K562 (cell line): ENCODE results near the gene RAD50. TPM values are rescaled to one million over a fixed set of nuclear protein-coding genes. Genes with fewer than 3 reads are reported as not detected.

ENCODE experiments used
- CCNT2 ChIP-seq: IDR thresholded peaks from 2 replicates; pipeline ENCODE4 v1.6.1; 2011; ENCODE audit warnings: borderline replicate concordance, low read depth, mild to moderate bottlenecking, moderate library complexity, mixed read lengths, low read length; ENCODE audit not compliant: insufficient read length; ENCODE audit errors: extremely low read depth
- FOXM1 ChIP-seq, 2 experiments: fragments of 450-650 bp in 1 of 2; sonication (generic) in 1 of 2; formaldehyde crosslinking in 1 of 2; IDR thresholded peaks; 2 replicates each; pipeline versions ENCODE4 v1.6.1 to v1.9.0; 2017 to 2022; ENCODE audit warnings: low read depth in 2 of 2, mild to moderate bottlenecking in 2 of 2, missing genetic modification reagents in 1 of 2, moderate library complexity in 1 of 2
- POLR2G ChIP-seq: fragments of 200-400 bp; formaldehyde crosslinking; IDR thresholded peaks from 2 replicates; pipeline ENCODE4 v1.6.1; 2017; ENCODE audit warnings: low read depth, mild to moderate bottlenecking, antibody characterized with exemption, low read length, moderate library complexity
- polyA plus RNA-seq, 8 experiments: library from polyadenylated mRNA; depleted of rRNA in 4 of 8; stranded (reverse) in 5 of 8; unstranded in 3 of 8; fragments of >200 nt; fragmentation: Nextera tagmentation in 2 of 8; fragmentation: Illumina TruSeq in 1 of 8; extraction: Ambion mirVana in 2 of 8; extraction: Trizol in 1 of 8; gene quantifications; 2 replicates each; pipeline versions ENCODE4 v1.2.1 to v1.2.3, GENCODE V29; 2011 to 2014; ENCODE audit warnings: inconsistent platforms in 1 of 8, missing spikeins in 1 of 8
- total RNA-seq, 7 experiments: library from RNA; depleted of rRNA in 6 of 7; stranded (reverse); fragments of >200 nt in 6 of 7; fragmentation: Illumina TruSeq in 2 of 7; extraction: Trizol in 2 of 7; gene quantifications; 2 replicates each; pipeline versions ENCODE4 v1.2.1 to v1.2.3, GENCODE V29; 2011 to 2021; ENCODE audit warnings: low replicate concordance in 1 of 7
- TF ChIP-seq, protein P1 (sequence below): fragments of 150-350 bp; IDR thresholded peaks from 2 replicates; pipeline ENCODE4 v1.6.1; 2014; ENCODE audit warnings: low read depth, mild to moderate bottlenecking, low read length, borderline replicate concordance
- TF ChIP-seq, protein P2 (sequence below), 2 experiments: fragments of 450-650 bp in 1 of 2; sonication (generic) in 1 of 2; formaldehyde crosslinking; conservative IDR thresholded peaks; 2 replicates each; pipeline versions ENCODE4 v1.4.0 to v1.8.1; 2020 to 2022; ENCODE audit warnings: mild to moderate bottlenecking in 1 of 2, missing genetic modification reagents in 1 of 2
- TF ChIP-seq, protein P3 (sequence below): fragments of 200-800 bp; sonication (Bioruptor generic); IDR thresholded peaks from 2 replicates; pipeline ENCODE4 v1.6.1; 2017; ENCODE audit warnings: missing genetic modification characterization, missing compliant biosample characterization
- TF ChIP-seq, protein P4 (sequence below): sonication (generic); formaldehyde crosslinking; IDR thresholded peaks from 2 replicates; pipeline ENCODE4 v1.8.1; 2023; ENCODE audit warnings: mild to moderate bottlenecking, missing genetic modification reagents
- TF ChIP-seq, protein P5 (sequence below), 2 experiments: fragments of 450-650 bp; formaldehyde crosslinking in 1 of 2; IDR thresholded peaks; 2 replicates each; pipeline versions ENCODE4 v1.4.0 to v1.6.1; 2014 to 2020; ENCODE audit warnings: mild to moderate bottlenecking in 2 of 2, borderline replicate concordance in 1 of 2, low read depth in 1 of 2

Gene RAD50
- total and polyA plus RNA-seq, 9 of the 15 experiments (the other 6 are each of a cell fraction or from before 2014, with no cell fraction given): 15.3 to 74.2 (median 44.1) TPM

DNA sequence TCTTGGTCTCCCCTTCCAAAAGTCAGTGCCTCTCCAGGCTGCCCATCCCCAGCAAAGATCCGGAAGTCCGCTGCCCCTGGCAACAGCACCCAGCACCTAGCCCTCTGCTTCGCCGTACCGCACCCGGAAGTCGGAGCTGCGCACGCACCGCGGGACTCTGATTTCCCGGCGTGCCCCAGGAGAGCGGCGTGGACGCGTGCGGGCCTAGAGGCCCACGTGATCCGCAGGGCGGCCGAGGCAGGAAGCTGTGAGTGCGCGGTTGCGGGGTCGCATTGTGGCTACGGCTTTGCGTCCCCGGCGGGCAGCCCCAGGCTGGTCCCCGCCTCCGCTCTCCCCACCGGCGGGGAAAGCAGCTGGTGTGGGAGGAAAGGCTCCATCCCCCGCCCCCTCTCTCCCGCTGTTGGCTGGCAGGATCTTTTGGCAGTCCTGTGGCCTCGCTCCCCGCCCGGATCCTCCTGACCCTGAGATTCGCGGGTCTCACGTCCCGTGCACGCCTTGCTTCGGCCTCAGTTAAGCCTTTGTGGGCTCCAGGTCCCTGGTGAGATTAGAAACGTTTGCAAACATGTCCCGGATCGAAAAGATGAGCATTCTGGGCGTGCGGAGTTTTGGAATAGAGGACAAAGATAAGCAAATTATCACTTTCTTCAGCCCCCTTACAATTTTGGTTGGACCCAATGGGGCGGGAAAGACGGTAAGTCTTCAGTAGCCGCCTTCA, at the start of gene RAD50 (continued):
- TF ChIP-seq, protein P1, sequence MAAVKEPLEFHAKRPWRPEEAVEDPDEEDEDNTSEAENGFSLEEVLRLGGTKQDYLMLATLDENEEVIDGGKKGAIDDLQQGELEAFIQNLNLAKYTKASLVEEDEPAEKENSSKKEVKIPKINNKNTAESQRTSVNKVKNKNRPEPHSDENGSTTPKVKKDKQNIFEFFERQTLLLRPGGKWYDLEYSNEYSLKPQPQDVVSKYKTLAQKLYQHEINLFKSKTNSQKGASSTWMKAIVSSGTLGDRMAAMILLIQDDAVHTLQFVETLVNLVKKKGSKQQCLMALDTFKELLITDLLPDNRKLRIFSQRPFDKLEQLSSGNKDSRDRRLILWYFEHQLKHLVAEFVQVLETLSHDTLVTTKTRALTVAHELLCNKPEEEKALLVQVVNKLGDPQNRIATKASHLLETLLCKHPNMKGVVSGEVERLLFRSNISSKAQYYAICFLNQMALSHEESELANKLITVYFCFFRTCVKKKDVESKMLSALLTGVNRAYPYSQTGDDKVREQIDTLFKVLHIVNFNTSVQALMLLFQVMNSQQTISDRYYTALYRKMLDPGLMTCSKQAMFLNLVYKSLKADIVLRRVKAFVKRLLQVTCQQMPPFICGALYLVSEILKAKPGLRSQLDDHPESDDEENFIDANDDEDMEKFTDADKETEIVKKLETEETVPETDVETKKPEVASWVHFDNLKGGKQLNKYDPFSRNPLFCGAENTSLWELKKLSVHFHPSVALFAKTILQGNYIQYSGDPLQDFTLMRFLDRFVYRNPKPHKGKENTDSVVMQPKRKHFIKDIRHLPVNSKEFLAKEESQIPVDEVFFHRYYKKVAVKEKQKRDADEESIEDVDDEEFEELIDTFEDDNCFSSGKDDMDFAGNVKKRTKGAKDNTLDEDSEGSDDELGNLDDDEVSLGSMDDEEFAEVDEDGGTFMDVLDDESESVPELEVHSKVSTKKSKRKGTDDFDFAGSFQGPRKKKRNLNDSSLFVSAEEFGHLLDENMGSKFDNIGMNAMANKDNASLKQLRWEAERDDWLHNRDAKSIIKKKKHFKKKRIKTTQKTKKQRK: no peak
- TF ChIP-seq, protein P2, sequence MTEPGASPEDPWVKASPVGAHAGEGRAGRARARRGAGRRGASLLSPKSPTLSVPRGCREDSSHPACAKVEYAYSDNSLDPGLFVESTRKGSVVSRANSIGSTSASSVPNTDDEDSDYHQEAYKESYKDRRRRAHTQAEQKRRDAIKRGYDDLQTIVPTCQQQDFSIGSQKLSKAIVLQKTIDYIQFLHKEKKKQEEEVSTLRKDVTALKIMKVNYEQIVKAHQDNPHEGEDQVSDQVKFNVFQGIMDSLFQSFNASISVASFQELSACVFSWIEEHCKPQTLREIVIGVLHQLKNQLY (CRISPR knock-in tag; conservative IDR thresholded peaks at IDR 0.05): peak; percentile 70 to 85; a peak in 1 of 4 replicates
- TF ChIP-seq, protein P3, sequence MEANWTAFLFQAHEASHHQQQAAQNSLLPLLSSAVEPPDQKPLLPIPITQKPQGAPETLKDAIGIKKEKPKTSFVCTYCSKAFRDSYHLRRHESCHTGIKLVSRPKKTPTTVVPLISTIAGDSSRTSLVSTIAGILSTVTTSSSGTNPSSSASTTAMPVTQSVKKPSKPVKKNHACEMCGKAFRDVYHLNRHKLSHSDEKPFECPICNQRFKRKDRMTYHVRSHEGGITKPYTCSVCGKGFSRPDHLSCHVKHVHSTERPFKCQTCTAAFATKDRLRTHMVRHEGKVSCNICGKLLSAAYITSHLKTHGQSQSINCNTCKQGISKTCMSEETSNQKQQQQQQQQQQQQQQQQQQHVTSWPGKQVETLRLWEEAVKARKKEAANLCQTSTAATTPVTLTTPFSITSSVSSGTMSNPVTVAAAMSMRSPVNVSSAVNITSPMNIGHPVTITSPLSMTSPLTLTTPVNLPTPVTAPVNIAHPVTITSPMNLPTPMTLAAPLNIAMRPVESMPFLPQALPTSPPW (CRISPR knock-in tag): peak; percentile 79
- TF ChIP-seq CCNT2 (peak; percentile 94), FOXM1 (IDR thresholded peaks at IDR 0.05; ENCODE audit: low read depth) (no peak), FOXM1 (CRISPR knock-in tag; IDR thresholded peaks at IDR 0.05; ENCODE audit: low read depth) (peak; percentile 94), POLR2G (peak; percentile 98)
- TF ChIP-seq, protein P4, sequence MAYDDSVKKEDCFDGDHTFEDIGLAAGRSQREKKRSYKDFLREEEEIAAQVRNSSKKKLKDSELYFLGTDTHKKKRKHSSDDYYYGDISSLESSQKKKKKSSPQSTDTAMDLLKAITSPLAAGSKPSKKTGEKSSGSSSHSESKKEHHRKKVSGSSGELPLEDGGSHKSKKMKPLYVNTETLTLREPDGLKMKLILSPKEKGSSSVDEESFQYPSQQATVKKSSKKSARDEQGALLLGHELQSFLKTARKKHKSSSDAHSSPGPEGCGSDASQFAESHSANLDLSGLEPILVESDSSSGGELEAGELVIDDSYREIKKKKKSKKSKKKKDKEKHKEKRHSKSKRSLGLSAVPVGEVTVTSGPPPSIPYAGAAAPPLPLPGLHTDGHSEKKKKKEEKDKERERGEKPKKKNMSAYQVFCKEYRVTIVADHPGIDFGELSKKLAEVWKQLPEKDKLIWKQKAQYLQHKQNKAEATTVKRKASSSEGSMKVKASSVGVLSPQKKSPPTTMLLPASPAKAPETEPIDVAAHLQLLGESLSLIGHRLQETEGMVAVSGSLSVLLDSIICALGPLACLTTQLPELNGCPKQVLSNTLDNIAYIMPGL (CRISPR knock-in tag): peak; percentile 94
- TF ChIP-seq, protein P5, sequence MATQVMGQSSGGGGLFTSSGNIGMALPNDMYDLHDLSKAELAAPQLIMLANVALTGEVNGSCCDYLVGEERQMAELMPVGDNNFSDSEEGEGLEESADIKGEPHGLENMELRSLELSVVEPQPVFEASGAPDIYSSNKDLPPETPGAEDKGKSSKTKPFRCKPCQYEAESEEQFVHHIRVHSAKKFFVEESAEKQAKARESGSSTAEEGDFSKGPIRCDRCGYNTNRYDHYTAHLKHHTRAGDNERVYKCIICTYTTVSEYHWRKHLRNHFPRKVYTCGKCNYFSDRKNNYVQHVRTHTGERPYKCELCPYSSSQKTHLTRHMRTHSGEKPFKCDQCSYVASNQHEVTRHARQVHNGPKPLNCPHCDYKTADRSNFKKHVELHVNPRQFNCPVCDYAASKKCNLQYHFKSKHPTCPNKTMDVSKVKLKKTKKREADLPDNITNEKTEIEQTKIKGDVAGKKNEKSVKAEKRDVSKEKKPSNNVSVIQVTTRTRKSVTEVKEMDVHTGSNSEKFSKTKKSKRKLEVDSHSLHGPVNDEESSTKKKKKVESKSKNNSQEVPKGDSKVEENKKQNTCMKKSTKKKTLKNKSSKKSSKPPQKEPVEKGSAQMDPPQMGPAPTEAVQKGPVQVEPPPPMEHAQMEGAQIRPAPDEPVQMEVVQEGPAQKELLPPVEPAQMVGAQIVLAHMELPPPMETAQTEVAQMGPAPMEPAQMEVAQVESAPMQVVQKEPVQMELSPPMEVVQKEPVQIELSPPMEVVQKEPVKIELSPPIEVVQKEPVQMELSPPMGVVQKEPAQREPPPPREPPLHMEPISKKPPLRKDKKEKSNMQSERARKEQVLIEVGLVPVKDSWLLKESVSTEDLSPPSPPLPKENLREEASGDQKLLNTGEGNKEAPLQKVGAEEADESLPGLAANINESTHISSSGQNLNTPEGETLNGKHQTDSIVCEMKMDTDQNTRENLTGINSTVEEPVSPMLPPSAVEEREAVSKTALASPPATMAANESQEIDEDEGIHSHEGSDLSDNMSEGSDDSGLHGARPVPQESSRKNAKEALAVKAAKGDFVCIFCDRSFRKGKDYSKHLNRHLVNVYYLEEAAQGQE (IDR thresholded peaks at IDR 0.05; ENCODE audit: borderline replicate concordance): peak; percentile 80
- TF ChIP-seq, protein P5 (CRISPR knock-in tag; IDR thresholded peaks at IDR 0.05; ENCODE audit: low read depth): 0 out of 2 replicates have a peak, but pooled peaks have one; percentile 52
